Suprapubic skin (tissue), 4 donors: ENCODE results near the gene MIER2.

Experiments used
- EP300 ChIP-seq: sonication (generic); formaldehyde crosslinking; IDR thresholded peaks from one replicate; pipeline ENCODE4 v1.6.1; 2017; ENCODE audit warnings: antibody characterized with exemption
- POLR2A ChIP-seq, 2 donors: fragments of 450-650 bp; IDR thresholded peaks; one replicate each; pipeline ENCODE4 v1.6.1; 2017; ENCODE audit warnings: antibody characterized with exemption in 2 of 2, mild to moderate bottlenecking in 2 of 2, moderate library complexity in 2 of 2
- POLR2AphosphoS5 ChIP-seq, 3 donors: sonication (generic); formaldehyde crosslinking; IDR thresholded peaks; one replicate each; pipeline ENCODE4 v1.6.1; 2017; ENCODE audit warnings: antibody characterized with exemption in 3 of 3
- TF ChIP-seq, protein P1 (sequence below), 2 donors: fragments of 200-600 bp in 1 of 2; fragments of 450-650 bp in 1 of 2; sonication (generic) in 1 of 2; IDR thresholded peaks; one replicate each; pipeline ENCODE4 v1.5.1; 2016 to 2019; ENCODE audit warnings: antibody characterized with exemption in 2 of 2, mild to moderate bottlenecking in 1 of 2, moderate library complexity in 1 of 2

DNA sequence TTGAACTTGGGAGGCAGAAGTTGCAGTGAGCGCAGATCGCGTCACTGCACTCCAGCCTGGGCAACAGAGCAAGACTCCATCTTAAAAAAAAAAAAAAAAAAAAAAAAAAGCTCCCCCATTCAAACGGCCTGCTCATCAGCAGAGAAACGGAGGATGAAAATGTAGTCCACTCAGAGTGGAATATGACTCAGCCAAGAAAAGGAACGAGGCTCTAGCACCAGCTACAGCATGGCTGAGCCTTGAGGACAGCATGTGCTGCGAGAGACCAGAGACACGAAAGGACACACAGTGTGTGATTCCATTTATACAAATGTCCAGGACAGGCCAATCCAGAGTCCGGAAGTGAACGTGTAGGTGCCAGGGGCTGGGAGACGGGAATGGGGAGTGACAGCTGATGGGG lies 18.1 kb upstream of the MIER2 start:
- no peak for TF ChIP-seq EP300
- TF ChIP-seq, protein P1, sequence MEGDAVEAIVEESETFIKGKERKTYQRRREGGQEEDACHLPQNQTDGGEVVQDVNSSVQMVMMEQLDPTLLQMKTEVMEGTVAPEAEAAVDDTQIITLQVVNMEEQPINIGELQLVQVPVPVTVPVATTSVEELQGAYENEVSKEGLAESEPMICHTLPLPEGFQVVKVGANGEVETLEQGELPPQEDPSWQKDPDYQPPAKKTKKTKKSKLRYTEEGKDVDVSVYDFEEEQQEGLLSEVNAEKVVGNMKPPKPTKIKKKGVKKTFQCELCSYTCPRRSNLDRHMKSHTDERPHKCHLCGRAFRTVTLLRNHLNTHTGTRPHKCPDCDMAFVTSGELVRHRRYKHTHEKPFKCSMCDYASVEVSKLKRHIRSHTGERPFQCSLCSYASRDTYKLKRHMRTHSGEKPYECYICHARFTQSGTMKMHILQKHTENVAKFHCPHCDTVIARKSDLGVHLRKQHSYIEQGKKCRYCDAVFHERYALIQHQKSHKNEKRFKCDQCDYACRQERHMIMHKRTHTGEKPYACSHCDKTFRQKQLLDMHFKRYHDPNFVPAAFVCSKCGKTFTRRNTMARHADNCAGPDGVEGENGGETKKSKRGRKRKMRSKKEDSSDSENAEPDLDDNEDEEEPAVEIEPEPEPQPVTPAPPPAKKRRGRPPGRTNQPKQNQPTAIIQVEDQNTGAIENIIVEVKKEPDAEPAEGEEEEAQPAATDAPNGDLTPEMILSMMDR (IDR thresholded peaks at IDR 0.05): no peak
- TF ChIP-seq POLR2AphosphoS5 (IDR thresholded peaks at IDR 0.05): no peak
- no peak for TF ChIP-seq POLR2A (IDR thresholded peaks at IDR 0.05)
